Neural progenitor cell (in vitro differentiated cells): Measurements from ENCODE around the gene GALM.

Source experiments
- CTCF ChIP-seq: fragments of 200-600 bp; sonication (generic); IDR thresholded peaks from 2 replicates; pipeline ENCODE4 v1.5.1; 2017; ENCODE audit warnings: antibody characterized with exemption, mild to moderate bottlenecking
- EZH2 ChIP-seq: fragments of 200-600 bp; sonication (generic); IDR thresholded peaks from 2 replicates; pipeline ENCODE4 v1.6.1; 2017; ENCODE audit warnings: antibody characterized with exemption, mild to moderate bottlenecking, moderate library complexity
- EZH2phosphoT487 ChIP-seq: fragments of 200-600 bp; sonication (generic); IDR thresholded peaks from 2 replicates; pipeline ENCODE4 v1.6.1; 2017; ENCODE audit warnings: antibody characterized with exemption

GRCh38 chr2:38737925-38738324 is 72.0 kb downstream of the GALM start:
- TF ChIP-seq CTCF (no peak), EZH2 (no peak), EZH2phosphoT487 (no peak)
